Prostate gland (tissue), 2 donors: ENCODE data around the gene INHBA. TPM values are rescaled to one million over a fixed set of nuclear protein-coding genes. Genes with fewer than 3 reads are reported as not detected.

Experiments
- DNase-seq: peaks from one replicate; pipeline ENCODE4 v3.0.0-alpha.2; 2019; ENCODE audit warnings: low spot score
- H3K27ac ChIP-seq, 2 donors: fragments of 200-600 bp; sonication (generic); 2 replicates each; pipeline ENCODE4 v1.5.1; 2017 to 2019
- H3K27me3 ChIP-seq: fragments of 200-600 bp; sonication (generic); replicated peaks from 2 replicates; pipeline ENCODE4 v1.5.1; 2019; ENCODE audit not compliant: insufficient read depth
- H3K36me3 ChIP-seq, 2 donors: fragments of 200-600 bp; sonication (generic); 1 replicate in 1 of 2; 2 replicates in 1 of 2; pipeline versions ENCODE4 v1.5.1 to v1.8.1; 2017 to 2019
- H3K4me1 ChIP-seq: fragments of 200-600 bp; sonication (generic); replicated peaks from 2 replicates; pipeline ENCODE4 v1.5.1; 2019
- H3K4me3 ChIP-seq, 2 donors: fragments of 200-600 bp; sonication (generic); 2 replicates each; pipeline ENCODE4 v1.5.1; 2017 to 2019
- H3K9me3 ChIP-seq: fragments of 200-600 bp; sonication (generic); 2 replicates; pipeline ENCODE4 v1.5.1; 2017
- CTCF ChIP-seq, 4 experiments: fragments of 200-600 bp in 2 of 4; fragments of 450-650 bp in 2 of 4; sonication (generic) in 2 of 4; IDR thresholded peaks; 1 replicate in 3 of 4; 2 replicates in 1 of 4; pipeline ENCODE4 v1.5.1; 2016 to 2019; ENCODE audit warnings: antibody characterized with exemption in 4 of 4, mild to moderate bottlenecking in 2 of 4, moderate library complexity in 2 of 4
- POLR2A ChIP-seq: fragments of 450-650 bp; IDR thresholded peaks from one replicate; pipeline ENCODE4 v1.6.1; 2016; ENCODE audit warnings: antibody characterized with exemption, mild to moderate bottlenecking
- POLR2AphosphoS5 ChIP-seq: sonication (generic); formaldehyde crosslinking; IDR thresholded peaks from one replicate; pipeline ENCODE4 v1.6.1; 2017; ENCODE audit warnings: antibody characterized with exemption
- WGBS: methylation state at CpG from one replicate; pipeline ENCODE4 v1.1.5; 2018; 5-methylcytosine and 5-hydroxymethylcytosine counted together
- intact Hi-C: fragments of 100-400 bp; cut with DNase I; formaldehyde crosslinking; loops from one replicate; pipeline ENCODE4 v1.14.2; 2022
- total RNA-seq, 2 donors: library from RNA; depleted of rRNA; stranded (reverse); fragments of >200 nt; gene quantifications; one replicate each; pipeline ENCODE4 v1.1.0, GENCODE V29; 2016

INHBA gene
- total RNA-seq, 2 donors from 2014 or later: 0.73 to 6.6 TPM

DNA sequence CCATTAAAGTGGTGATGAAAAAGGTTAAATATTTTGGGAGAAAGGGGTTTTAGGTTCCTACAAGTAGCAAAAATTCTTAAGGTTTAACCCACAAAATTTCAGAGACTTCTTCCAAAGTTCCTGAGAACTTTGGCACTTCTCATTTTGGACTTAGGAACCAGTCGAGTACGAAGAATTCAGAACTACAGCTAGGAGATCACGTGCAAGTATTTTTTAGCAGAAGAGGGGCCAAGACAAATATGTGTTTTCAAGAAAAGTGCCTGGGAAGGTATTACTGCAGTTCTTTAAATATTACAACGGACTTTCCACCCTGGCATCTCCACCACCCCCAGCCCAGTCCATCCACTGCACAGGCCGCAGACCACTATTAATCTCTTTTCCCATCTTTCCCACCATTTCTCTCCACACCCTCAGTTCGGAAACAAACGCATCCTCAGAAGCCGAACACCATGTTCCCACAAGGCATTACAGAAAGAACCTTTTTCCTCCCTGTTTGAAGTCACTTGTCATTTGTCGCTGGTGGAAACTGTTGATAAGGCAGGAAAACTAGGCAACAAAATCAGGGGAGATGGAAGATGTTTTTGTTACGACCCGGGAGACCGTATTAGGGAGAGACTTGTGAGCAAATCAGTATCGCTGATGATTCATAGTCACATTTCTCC, 7.1 kb downstream of the INHBA start:
- TF ChIP-seq POLR2AphosphoS5: no peak
- TF ChIP-seq CTCF (IDR thresholded peaks at IDR 0.05): no peak
- no peak for TF ChIP-seq POLR2A
- H3K4me1 ChIP-seq: no peaks in the 10 kb centered on the region
- H3K27me3 ChIP-seq: no peaks in the 10 kb centered on the region
- intact Hi-C loops: loop anchor here (5.0 kb wide), 1 partner anchor 783 kb away; no protein-coding TSS in a partner anchor
- WGBS: 22% methylated on average over 13 of the region's 13 CpGs
- no peaks in the 10 kb centered on the region for H3K36me3 ChIP-seq
- no peak for DNase-seq
- peak overlapping the region in 1 of 2 donors; percentile 21 for H3K27ac ChIP-seq
- no peak overlapping the region for H3K4me3 ChIP-seq
- H3K9me3 ChIP-seq: no peaks in the 10 kb centered on the region

DNA sequence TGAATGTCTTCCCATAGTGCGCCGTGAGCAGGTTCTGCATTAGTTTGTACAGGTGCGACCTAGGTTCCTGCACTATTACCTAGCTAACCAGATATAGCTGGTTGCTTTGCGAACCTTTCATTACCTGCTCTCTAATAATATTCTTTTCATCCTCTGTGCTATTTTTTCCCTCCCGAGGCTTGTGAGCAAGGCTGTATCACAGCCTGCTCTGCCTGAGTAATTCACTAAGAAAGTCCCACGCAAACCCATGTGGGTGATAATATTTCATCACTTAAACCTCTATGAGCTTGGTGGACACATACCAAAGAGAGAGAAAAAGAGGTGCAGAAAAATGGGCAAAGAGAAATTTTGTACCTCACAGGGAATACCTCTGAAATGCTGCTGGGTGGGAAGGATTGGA, 8.4 kb downstream of the INHBA start:
- TF ChIP-seq POLR2A (no peak), POLR2AphosphoS5 (no peak), CTCF (IDR thresholded peaks at IDR 0.05) (no peak)
- intact Hi-C loops: no loop called here
- H3K4me1 ChIP-seq: no peaks in the 10 kb centered on the region
- H3K27me3 ChIP-seq: no peaks in the 10 kb centered on the region
- 94% methylated on average over 6 of the region's 6 CpGs for WGBS
- H3K4me3 ChIP-seq: no peak overlapping the region
- no peak overlapping the region for H3K27ac ChIP-seq
- H3K9me3 ChIP-seq: no peaks in the 10 kb centered on the region
- DNase-seq: no peak
- no peaks in the 10 kb centered on the region for H3K36me3 ChIP-seq

DNA sequence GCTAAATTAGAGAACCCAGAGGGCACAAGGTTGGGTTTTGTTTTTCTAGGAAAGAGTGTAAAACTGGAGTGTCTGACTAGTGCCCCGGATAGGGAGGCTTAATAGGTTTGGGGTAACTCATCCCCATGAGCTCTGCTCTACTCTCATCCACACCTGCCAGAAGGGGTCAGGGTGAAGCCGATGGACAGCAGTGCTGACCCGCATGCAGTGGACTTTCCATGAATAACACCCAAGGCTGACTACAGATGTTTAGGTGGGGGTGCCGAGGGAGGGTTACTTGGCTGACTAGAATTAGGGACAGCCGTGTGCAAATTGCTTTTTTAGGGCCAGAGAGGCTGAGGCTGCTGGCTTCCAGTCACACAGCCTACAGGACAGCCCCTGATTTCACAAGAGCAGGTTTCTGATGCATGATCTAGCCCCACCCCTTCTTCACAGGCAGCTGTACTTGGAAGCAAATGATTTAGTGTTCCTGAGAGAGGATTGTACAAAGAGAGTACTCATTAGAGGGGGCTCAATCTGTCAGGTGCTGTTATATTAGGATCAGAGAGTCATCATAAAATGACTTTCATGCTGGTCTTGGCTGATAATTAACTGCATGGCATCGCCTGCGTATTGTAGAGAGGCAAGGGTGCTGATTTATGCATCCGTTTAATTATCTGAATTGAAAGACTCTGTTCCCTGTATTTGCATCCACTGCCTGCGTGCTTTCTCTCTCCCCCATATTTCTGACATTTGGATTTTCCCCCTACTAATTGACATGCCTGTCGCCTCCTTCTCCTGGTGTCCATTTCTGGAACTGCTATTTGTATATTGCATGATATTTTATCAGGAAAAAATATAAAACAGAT, 9.5 kb downstream of the INHBA start:
- H3K27me3 ChIP-seq: no peaks in the 10 kb centered on the region
- H3K9me3 ChIP-seq: no peaks in the 10 kb centered on the region
- 84% methylated on average over 10 of the region's 10 CpGs for WGBS
- no peak for DNase-seq
- H3K4me3 ChIP-seq: no peak overlapping the region
- no peak overlapping the region for H3K27ac ChIP-seq
- H3K36me3 ChIP-seq: no peaks in the 10 kb centered on the region
- TF ChIP-seq POLR2AphosphoS5 (no peak), CTCF (IDR thresholded peaks at IDR 0.05) (no peak), POLR2A (no peak)
- intact Hi-C loops: no loop called here
- H3K4me1 ChIP-seq: no peaks in the 10 kb centered on the region

DNA sequence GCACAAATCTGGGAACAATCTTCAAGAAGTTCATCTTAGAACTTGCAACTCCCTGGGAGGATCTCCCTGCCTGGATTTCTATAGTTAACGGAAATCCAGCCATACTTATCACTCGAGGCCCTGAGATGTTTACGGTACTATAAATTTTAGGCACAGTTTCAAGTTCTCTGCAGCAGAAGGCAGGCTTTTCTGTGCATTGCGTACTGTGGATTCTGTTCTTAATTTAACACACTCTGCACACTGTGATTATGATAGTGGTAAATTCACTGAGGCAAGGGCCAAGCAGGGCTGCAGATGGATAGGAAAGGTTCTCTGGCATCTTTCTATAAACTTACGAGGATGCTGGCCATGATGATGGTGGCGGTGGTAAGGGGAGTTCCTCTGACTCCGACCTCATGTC, 10.6 kb downstream of the INHBA start:
- Histone ChIP-seq H3K27ac (no peak overlapping the region), H3K36me3 (no peaks in the 10 kb centered on the region), H3K9me3 (no peaks in the 10 kb centered on the region), H3K4me3 (no peak overlapping the region), H3K27me3 (no peaks in the 10 kb centered on the region), H3K4me1 (no peaks in the 10 kb centered on the region)
- DNase-seq: no peak
- TF ChIP-seq POLR2A (no peak), CTCF (IDR thresholded peaks at IDR 0.05) (no peak), POLR2AphosphoS5 (no peak)
- 63% methylated on average over 7 of the region's 7 CpGs for WGBS
- intact Hi-C loops: no loop called here
